Stimulated activated CD4-positive, alpha-beta T cell treated with anti-CD3 and anti-CD28 coated beads, TNF-alpha, amount 100 ng/mL, for 48 hours (primary cell): ENCODE measurements around the gene C22orf31.
"Not testable (repeated sequence)": the region's sequence is repeated elsewhere in the genome, so short reads cannot be mapped to it uniquely, and the experiment has no call there.

ENCODE experiments used
- DNase-seq, 3 donors: peaks; one replicate each; pipeline ENCODE4 v3.0.0-alpha.2; 2020; ENCODE audit warnings: low read depth in 3 of 3

Gene C22orf31

GRCh38 chr22:29061773-29062172, at the start of gene C22orf31:
C22orf31 (minus strand) TSS chr22:29061831; CDS start chr22:29061792, 39 bp downstream.
- no peak for DNase-seq

DNA sequence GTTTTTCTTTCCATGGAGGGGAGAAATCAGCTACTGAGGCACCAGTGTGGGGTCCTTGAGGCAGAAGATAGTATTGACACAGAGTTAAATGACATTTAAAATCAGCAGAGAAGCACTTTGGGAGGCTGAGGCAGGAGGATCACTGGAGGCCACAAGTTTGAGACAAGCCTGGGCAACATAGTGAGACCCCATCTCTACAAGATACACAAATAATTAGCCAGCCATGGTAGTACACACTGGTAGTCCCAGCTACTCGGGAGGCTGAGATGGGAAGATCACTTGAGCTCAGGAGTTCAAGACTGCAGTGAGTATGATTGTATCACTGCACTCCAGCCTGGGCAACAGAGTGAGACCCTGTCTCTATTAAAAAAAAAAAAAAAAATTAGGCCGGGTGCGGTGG, 49.3 kb upstream of the C22orf31 start:
- DNase-seq, result no peak

- no peak for DNase-seq
These were observed 48.2 kb upstream of the C22orf31 start for GRCh38 chr22:29109822-29110221.

DNA sequence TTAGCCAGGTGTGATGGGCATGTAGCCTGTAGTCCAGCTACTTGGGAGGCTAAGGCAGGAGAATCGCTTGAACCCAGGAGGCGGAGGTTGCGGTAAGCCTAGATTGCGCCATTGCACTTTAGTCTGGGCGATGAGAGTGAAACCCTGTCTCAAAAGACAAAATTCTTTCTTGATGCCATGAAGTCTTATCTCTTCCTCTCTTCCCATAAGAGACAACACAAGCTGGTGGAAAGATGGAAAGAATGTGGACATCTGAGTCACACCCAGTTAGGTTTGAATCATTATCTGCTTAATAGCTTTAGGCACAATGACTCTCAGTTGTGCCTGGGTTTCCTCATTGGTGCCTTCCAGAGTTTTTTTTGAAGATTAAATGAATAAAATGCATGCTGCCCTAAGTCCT, 46.5 kb upstream of the C22orf31 start:
- DNase-seq, result no peak

- DNase-seq, result no peak
These were observed 45.2 kb upstream of the C22orf31 start for GRCh38 chr22:29106839-29107238.

- DNase-seq, result no peak
These were observed 43.8 kb upstream of the C22orf31 start for GRCh38 chr22:29105468-29105867.

DNA sequence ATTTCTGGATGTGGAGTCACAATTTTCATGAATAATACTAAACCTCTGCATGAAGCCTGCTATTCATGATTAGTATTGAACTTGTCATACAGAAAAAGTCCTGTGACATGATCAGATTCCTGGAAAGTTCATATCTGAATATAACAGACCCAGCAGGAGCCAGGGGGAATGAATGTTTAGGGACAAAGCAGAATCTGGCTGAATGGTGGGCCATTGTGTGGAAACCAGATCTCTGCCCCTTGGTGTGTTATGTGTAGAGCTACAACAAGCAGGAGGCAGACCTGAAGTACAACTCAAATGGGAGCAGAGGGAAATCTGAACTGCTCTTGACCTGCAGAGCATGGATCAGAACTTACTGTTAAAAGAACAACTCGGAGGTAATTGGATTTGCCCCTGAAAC, 41.5 kb upstream of the C22orf31 start:
- no peak for DNase-seq

- no peak for DNase-seq
These were observed 40.7 kb upstream of the C22orf31 start for GRCh38 chr22:29102300-29102699.

- no peak for DNase-seq
These were observed 36.7 kb upstream of the C22orf31 start for GRCh38 chr22:29098296-29098695.

GRCh38 chr22:29096736-29097669, 35.4 kb upstream of the C22orf31 start:
- no peak for DNase-seq

DNA sequence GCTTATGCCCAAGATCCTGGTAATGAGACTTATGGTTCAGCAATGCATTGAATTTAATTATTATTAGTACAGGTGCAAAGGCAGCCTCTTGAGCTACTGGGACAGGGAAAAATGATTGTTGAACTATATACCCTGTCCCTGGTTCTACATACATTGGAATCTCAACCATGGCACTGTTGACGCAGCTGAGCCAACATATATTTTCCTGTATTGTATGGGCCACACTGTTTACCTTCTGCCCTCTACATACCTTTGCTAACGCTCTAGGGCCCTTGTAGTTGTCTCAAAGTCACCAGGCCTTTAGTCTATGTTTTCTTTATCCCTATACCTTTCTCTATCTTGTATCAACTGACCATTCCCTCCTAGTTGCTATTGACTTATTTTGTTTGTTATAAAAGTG, 33.8 kb upstream of the C22orf31 start:
- DNase-seq, result no peak

- DNase-seq, result no peak
These were observed 32.1 kb upstream of the C22orf31 start for GRCh38 chr22:29093501-29094300.

- no peak for DNase-seq
These were observed 31.4 kb upstream of the C22orf31 start for GRCh38 chr22:29093030-29093429.

DNA sequence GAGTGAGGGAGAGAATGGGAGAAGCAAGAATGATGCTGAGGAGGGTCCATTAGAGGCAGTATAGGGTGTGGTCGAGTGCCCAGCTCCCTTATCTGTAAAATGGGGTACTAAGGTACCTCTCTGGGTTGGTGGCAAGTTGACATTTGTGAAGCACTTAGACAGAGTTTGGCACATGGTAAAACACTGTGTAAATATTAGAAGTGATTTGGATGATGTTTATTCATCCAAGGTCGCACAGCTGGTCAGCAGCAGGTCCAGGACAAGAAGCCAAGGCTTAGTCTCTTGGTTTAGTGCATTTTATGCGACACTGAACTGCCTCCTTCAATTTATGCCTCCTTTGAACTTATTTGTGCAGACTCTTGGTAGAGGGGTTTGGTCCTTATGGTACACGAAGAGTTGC, 30.6 kb upstream of the C22orf31 start:
- no peak for DNase-seq

DNA sequence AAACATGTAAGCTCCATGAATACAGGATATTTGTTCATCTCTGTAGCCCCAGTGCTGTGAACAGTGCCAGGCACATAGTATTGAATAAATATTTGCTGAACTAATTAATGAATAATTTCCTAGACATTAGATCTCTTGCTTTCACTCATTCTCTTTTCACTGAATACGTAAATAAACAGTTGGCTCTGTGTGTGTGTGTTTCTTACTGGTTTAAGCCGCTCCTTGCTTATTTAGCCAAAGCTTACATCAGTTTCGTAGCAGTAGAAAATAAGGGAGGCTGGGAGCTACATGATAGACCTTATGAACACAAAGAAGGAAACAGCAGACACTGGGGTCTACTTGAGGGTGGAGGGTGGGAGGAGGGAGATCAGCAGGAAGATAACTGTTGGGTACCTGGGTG, 28.4 kb upstream of the C22orf31 start:
- DNase-seq, result no peak

DNA sequence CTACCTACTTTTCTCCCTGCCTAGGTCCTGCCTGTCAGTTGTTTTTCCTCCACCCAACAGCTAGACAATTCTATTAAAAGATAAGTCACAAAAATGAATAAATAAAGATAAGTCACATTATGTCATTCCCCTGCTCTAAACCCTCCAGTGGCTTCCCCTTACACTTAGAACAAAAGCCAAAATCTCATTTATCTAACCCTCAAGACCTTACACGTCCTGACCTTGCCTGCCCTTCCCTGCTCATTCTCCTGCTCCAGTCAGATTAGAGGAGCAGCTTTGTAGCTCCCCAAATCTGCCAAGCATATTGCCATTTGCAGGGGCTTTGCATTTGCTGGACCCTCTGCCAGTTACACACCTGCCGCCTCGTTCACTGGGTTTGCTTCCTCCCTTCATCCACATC, 27.9 kb upstream of the C22orf31 start:
- no peak for DNase-seq

DNA sequence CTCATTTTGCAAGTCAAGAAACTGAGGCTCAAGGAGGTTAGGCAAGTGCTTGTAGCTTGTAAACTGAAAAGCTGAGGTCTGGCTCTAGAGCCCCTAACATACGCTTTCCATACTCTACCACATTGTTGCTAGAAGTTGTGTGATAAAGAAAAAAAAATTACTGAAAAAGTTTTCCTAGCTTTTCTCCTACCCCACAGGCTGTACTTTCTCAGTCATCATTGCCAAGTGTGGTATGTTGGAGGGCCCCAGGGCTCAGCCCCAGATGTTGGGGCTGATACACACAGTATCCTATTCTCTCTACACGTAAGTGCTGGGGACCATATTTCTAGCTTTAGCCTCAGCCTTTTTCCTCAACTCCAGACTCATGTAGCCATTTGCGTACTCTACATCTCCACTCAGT, 27.2 kb upstream of the C22orf31 start:
- DNase-seq, result no peak

DNA sequence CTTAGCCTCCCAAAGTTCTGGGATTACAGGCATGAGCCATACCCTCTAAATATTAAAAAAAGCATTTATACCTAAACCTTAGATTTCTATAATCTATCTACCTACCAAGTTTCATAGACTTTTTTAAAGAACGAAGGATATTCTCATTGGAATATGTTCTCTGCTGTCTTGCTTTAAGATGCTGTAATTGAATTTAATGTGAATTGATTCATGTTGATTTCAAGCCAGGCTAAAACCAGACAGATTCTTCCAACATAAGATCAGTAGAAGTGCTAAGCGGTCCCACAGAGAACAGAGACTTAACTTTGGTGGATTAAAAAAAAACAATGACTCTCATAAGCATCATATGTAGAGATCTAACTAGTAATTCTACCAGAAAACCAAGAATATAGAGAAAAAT, 25.4 kb upstream of the C22orf31 start:
- DNase-seq, result no peak

DNA sequence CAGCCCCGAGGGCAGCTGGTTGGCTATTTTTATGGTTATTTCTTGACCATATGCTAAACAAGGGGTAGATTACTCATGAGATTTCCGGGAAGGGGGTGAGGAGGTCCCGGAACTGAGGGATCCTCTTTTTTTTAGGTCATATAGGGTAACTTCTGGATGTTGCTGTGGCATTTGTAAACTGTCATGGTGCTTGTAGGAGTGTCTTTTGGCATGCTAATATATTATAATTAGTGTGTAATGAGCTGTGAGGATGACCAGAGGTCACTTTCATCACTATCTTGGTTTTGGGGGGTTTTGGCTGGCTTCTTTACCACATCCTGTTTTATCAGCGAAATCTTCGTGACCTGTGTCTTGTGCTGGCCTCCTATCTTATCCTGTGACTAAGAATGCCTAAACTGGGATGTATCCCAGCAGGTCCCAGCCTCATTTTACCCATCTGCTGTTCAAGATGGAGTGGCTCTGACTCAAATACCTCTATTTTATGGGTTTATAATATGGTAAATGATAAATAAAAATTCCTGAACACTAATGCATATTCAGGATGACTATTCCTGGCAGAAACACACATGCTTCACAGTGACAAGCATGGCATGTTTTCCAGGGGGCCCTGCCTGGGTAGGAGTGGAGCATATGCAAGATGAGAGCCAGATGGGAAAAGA, 22.4 kb upstream of the C22orf31 start:
- no peak for DNase-seq

DNA sequence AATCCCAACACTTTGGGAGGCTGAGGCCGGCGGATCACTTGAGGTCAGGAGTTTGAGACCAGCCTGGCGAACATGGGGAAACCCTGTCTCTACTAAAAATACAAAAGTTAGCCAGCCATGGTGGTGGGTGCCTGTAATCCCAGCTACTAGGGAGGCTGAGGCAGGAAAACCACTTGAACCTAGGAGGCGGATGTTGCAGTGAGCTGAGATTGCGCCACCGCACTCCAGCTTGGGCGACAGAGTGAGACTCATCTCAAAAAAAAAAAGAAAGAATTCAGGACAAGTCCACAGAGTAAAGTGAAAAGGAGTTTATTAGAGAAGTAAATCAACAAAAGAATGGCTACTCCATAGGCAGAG, 21.9 kb upstream of the C22orf31 start:
- DNase-seq, result not testable (repeated sequence)

- no peak for DNase-seq
These were observed 21.4 kb upstream of the C22orf31 start for GRCh38 chr22:29082826-29083545.
